ENCODE measurements around the gene USP51. TPM values are rescaled to one million over a fixed set of nuclear protein-coding genes. Genes with fewer than 3 reads are reported as not detected.
A peak's percentile ranks its signal among the peaks of the same experiment; 100 is the strongest.
"Not testable (repeated sequence)": the region's sequence is repeated elsewhere in the genome, so short reads cannot be mapped to it uniquely, and the experiment has no call there.

Gene USP51
- 1 to 10 TPM; 1.1 to 2.7 (median 1.7) TPM for total RNA-seq

GRCh38 chrX:55489314-55490009 is at the start of gene USP51:
TSS of gene USP51 (minus strand) at chrX:55489848. CDS start at chrX:55488939, 909 bp downstream.
- TF ChIP-seq CTCF (IDR thresholded peaks at IDR 0.05): no peak
- peak; percentile 68 for ATAC-seq (ENCODE audit: low FRiP score)
- no peak for DNase-seq (ENCODE audit: low spot score)

DNA sequence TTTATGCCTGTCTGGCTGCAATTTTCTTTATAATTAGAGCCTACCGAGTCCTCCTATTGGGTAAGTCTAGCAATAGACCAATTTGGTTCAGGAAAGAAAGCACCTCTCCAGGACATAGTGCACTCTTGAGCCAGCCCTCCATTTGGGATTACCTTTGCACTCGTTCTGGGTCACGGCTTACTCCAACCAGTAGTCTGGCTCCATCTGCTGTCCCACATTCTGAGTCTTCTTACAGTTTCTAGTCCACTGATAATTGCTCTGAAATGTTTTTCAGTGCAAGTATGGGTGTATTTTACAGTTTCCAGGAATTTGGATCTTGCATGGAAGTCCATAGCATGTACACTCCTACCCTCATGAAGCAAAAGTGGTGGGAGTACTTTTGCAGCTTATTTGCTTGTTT is 34.8 kb upstream of the USP51 start:
- TF ChIP-seq CTCF (IDR thresholded peaks at IDR 0.05): no peak
- ATAC-seq (ENCODE audit: low FRiP score) (no peak), DNase-seq (ENCODE audit: low spot score) (no peak)

DNA sequence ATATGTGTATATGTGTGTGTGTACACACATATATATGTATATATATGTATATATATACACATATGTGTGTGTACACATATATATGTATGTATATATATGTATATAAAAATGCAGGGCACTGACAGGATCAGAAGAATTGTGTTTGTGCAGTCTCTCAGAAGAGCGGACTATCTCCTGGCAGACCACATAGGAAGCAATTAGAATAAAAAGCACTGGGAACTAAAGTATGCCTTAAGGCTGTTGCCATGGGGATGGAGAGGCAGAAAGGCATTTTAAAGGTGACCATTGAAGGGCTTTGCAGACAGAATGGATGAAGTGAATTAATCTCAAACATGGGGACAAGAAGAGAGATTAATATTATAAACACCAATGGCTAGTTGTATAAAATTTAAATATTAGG is 33.7 kb upstream of the USP51 start:
- ATAC-seq (ENCODE audit: low FRiP score): no peak

DNA sequence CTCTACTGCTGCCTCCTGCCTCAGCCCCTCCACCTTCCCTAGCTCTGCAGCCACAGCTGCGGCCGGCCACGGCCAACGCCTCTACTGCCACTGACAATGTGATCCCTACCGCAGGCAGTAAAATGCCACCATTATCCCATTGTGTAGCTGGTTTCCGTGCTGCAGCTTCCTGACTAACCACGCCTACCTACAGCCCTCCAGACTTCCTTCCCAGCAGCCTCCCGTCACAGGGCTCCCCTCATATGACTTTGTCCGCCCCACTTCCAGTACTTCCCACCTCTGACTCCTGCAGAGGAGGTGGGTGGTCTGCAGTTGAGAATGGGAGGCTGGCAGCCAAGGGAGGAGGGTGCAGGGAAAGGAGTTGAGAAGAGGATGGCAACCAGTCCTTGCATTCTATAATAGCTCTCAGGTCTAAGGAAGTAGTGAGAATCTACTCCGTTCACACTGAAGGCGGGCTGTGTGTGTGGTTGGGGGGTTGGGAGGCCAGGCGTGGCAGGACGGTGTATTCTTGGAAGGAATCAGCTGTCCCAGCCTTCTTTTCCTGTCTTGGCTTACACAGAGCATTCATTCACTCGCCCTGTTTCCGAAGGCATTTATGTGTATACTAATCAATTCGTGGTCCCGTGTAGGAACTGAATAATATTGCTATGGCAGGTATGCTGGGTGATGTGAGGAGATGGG is 33.1 kb upstream of the USP51 start:
- ATAC-seq (ENCODE audit: low FRiP score): no peak
- DNase-seq (ENCODE audit: low spot score): no peak
- no peak for TF ChIP-seq CTCF (IDR thresholded peaks at IDR 0.05)

More for the DNA sequence above, 33.7 kb upstream of the USP51 start:
- TF ChIP-seq CTCF (IDR thresholded peaks at IDR 0.05): no peak
- DNase-seq (ENCODE audit: low spot score): no peak

DNA sequence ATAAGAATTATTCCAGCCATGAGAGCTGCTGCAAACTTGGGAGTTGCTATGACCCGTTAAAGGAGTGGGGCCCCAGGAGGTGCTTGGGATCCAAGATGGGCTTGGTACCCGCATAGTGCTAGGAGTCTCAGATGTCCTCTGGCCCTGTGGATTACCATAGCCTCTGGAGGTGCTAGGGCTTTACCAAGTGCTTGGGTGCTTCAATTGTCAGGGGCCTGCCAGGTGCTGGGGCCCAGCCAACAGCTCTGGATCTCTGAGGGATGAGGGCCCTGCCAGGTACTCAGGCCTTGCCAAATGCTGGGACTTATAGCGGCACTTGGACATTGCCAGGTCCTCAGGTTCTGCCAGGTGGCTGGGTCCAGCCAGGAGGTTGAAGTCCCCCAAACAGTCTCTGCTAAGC is 32.0 kb upstream of the USP51 start:
- ATAC-seq (ENCODE audit: low FRiP score): no peak
- DNase-seq (ENCODE audit: low spot score): no peak
- no peak for TF ChIP-seq CTCF (IDR thresholded peaks at IDR 0.05)

- DNase-seq (ENCODE audit: low spot score); ATAC-seq (ENCODE audit: low FRiP score): not testable (repeated sequence)
Measured at GRCh38 chrX:55516794-55517481, 27.3 kb upstream of the USP51 start.

DNA sequence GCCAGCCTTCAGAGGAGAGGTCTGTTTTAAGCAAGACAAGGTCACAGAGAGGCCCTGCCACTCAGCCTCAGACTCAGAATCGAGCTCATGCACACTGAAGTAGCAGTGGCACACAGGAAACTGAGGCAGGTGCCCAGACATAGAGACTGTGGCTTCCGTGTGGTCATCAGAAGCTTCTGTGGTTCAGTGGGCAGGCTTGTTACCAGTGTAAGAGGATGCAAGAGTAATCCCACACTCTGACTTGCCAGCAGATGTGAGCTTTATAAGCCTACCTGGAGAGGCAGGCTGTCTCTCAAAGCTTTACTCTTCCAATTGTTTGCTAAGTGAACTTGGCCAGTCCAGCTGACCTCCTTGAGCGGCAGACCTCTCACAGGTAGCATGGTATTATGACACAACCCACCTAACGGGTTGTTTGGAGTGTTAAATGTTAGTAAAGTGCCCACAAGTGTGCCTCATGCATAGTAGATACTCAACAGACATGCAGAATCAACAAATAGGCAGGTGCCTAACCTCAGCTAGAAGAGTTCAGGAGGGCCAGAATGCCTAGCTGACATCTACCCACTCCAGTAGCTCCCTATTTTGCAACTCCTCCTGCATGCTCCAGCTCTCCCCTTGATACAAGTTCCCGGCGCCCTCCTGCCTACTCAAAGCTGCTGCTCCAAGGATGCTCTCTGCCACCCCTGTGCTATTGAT is 23.5 kb upstream of the USP51 start:
- not testable (repeated sequence) for DNase-seq (ENCODE audit: low spot score); ATAC-seq (ENCODE audit: low FRiP score)

DNA sequence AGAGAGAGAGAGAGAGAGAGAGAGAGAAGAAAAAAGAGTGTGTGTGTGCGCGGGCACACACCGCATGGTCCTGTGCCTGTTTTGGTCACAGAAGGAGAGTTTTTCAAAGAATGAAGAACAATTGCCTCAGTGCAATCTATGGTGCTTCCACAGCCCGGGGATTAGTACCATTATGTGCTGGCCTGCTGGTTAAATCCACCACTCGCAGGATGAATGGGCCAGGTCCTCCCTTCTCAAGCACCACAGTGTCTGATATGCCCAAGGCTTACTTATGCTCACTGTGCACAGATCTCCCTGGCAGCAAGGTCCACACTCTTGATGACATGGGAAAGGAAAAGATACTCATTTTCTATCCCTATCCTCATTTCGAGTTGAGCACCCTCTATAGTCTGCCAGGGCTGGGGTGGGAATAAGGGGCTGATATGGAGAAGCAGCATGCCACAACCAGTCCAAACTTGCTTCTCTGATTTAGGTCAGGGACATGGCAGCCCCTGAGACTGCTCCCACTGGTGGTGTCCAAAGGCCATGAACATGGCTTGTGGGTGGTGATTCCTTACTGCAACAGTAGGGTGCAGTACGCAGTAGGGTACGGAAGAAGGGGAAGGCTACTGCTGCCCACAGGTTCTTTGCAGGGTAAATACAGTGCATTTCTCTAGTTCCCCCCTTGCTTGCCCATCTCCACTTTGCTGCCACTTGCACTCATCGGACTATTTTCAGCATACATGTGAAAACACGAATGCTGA is 18.9 kb upstream of the USP51 start:
- DNase-seq (ENCODE audit: low spot score); ATAC-seq (ENCODE audit: low FRiP score): not testable (repeated sequence)

- ATAC-seq (ENCODE audit: low FRiP score): not testable (repeated sequence)
Measured at GRCh38 chrX:55507699-55508098, 18.1 kb upstream of the USP51 start.

GRCh38 chrX:55507010-55507409 is 17.4 kb upstream of the USP51 start:
- ATAC-seq (ENCODE audit: low FRiP score); DNase-seq (ENCODE audit: low spot score): not testable (repeated sequence)

More at GRCh38 chrX:55507699-55508098, 18.1 kb upstream of the USP51 start:
- not testable (repeated sequence) for DNase-seq (ENCODE audit: low spot score)
